H1 (cell line): Measurements from ENCODE around the gene ARHGAP8. TPM values are rescaled to one million over a fixed set of nuclear protein-coding genes. Genes with fewer than 3 reads are reported as not detected.

Experiments
- CTCF ChIA-PET: fragments of 300-600 bp; sonication (Branson Sonifier 250); formaldehyde crosslinking; loops from one replicate; lab custom pipeline; 2021; ENCODE audit not compliant: partially characterized antibody; lab: Charles Lee
- POLR2A ChIA-PET: fragments of 300-600 bp; sonication (Branson Sonifier 250); formaldehyde crosslinking; loops from one replicate; lab custom pipeline; 2021; ENCODE audit warnings: inconsistent platforms; ENCODE audit not compliant: partially characterized antibody; lab: Charles Lee
- DNase-seq, 2 experiments: peaks; one replicate each; pipeline versions ENCODE4 v3.0.0 to v3.0.0-alpha.2; 2010 to 2022; ENCODE audit warnings: low spot score in 2 of 2, low read depth in 1 of 2, mixed read lengths in 1 of 2
- FAIRE-seq: peaks from 2 replicates; lab custom pipeline; 2011; peaks lifted over from hg19 to GRCh38; lab: Jason Lieb, UNC
- H2AFZ ChIP-seq: 2 replicates; pipeline ENCODE4 v1.8.1; 2012; ENCODE audit warnings: low read length, inconsistent platforms
- H2AK5ac ChIP-seq: 2 replicates; pipeline ENCODE4 v1.6.1; 2013; ENCODE audit warnings: low read depth, low read length
- H2BK120ac ChIP-seq: replicated peaks from 2 replicates; pipeline ENCODE3; 2013; ENCODE audit warnings: low read depth, low read length, inconsistent platforms
- H2BK12ac ChIP-seq: 2 replicates; pipeline ENCODE4 v1.6.1; 2013; ENCODE audit warnings: low read depth, low read length
- H2BK15ac ChIP-seq: 2 replicates; pipeline ENCODE4 v1.6.1; 2013; ENCODE audit warnings: low read length
- H2BK20ac ChIP-seq: 2 replicates; pipeline ENCODE4 v1.6.1; 2013; ENCODE audit warnings: low read length
- H2BK5ac ChIP-seq: 2 replicates; pipeline ENCODE4 v1.6.1; 2013; ENCODE audit warnings: low read depth, low read length
- H3K14ac ChIP-seq: 2 replicates; pipeline ENCODE4 v1.6.1; 2013; ENCODE audit warnings: inconsistent platforms; ENCODE audit not compliant: insufficient read length
- H3K18ac ChIP-seq: 2 replicates; pipeline ENCODE4 v1.6.1; 2013; ENCODE audit warnings: low read length; ENCODE audit errors: extremely low read depth
- H3K23ac ChIP-seq: 2 replicates; pipeline ENCODE4 v1.6.1; 2013; ENCODE audit warnings: inconsistent platforms; ENCODE audit not compliant: insufficient read length
- H3K23me2 ChIP-seq: 2 replicates; pipeline ENCODE4 v1.6.1; 2013; ENCODE audit warnings: low read depth, low read length
- H3K27ac ChIP-seq: 2 replicates; pipeline ENCODE4 v1.6.1; 2011; ENCODE audit warnings: low read depth, low read length, inconsistent platforms
- H3K27me3 ChIP-seq, 4 experiments: replicated peaks in 1 of 4; 1 replicate in 1 of 4; 2 replicates in 3 of 4; pipeline versions ENCODE4 v1.6.1 to v1.8.1; 2011 to 2013; ENCODE audit warnings: low read length in 3 of 4, mild to moderate bottlenecking in 3 of 4, inconsistent platforms in 2 of 4, mixed read lengths in 2 of 4, moderate library complexity in 1 of 4; ENCODE audit not compliant: control insufficient read depth in 3 of 4, insufficient read depth in 3 of 4; ENCODE audit errors: extremely low read depth in 1 of 4
- H3K36me3 ChIP-seq, 4 experiments: 2 replicates each; pipeline versions ENCODE4 v1.6.1 to v1.8.1; 2011 to 2013; ENCODE audit warnings: mild to moderate bottlenecking in 4 of 4, low read length in 3 of 4, moderate library complexity in 2 of 4, control low read depth in 1 of 4, inconsistent platforms in 1 of 4; ENCODE audit not compliant: insufficient read depth in 4 of 4, control insufficient read depth in 2 of 4
- H3K4ac ChIP-seq: replicated peaks from 2 replicates; pipeline ENCODE3; 2013; ENCODE audit warnings: low read length, low read depth, mixed read lengths, inconsistent platforms; ENCODE audit not compliant: insufficient read length
- H3K4me1 ChIP-seq, 4 experiments: replicated peaks in 1 of 4; 1 replicate in 1 of 4; 2 replicates in 3 of 4; pipeline versions ENCODE4 v1.6.1 to v1.8.1; 2011 to 2013; ENCODE audit warnings: low read length in 3 of 4, inconsistent platforms in 2 of 4, mixed read lengths in 1 of 4; ENCODE audit not compliant: insufficient read depth in 4 of 4, control insufficient read depth in 3 of 4
- H3K4me2 ChIP-seq, 2 experiments: 2 replicates each; pipeline versions ENCODE4 v1.6.1 to v1.8.1; 2011 to 2013; ENCODE audit warnings: low read depth in 2 of 2, low read length in 2 of 2, control low read depth in 1 of 2, inconsistent platforms in 1 of 2, mild to moderate bottlenecking in 1 of 2; ENCODE audit not compliant: insufficient read depth in 1 of 2
- H3K4me3 ChIP-seq, 4 experiments: fragments of 200-600, 300-600 bp in 1 of 4; sonication (generic), shearing (Covaris generic), sonication (Bioruptor Twin) in 1 of 4; 2 replicates each; pipeline versions ENCODE4 v1.5.1 to v1.8.1; 2011 to 2016; ENCODE audit warnings: low read length in 4 of 4, low read depth in 3 of 4, control low read depth in 2 of 4, inconsistent platforms in 2 of 4, mild to moderate bottlenecking in 2 of 4, mixed read lengths in 1 of 4, moderate library complexity in 1 of 4; ENCODE audit not compliant: insufficient read depth in 2 of 4; ENCODE audit errors: extremely low read depth in 1 of 4
- H3K56ac ChIP-seq: replicated peaks from 2 replicates; pipeline ENCODE3; 2013; ENCODE audit warnings: low read depth, mild to moderate bottlenecking, mixed read lengths, low read length, inconsistent platforms; ENCODE audit not compliant: insufficient read length
- H3K79me1 ChIP-seq: 2 replicates; pipeline ENCODE4 v1.6.1; 2013; ENCODE audit warnings: low read depth, low read length, control low read depth
- H3K79me2 ChIP-seq, 2 experiments: 2 replicates each; pipeline versions ENCODE4 v1.6.1 to v1.8.1; 2012 to 2013; ENCODE audit warnings: low read length in 2 of 2, mild to moderate bottlenecking in 2 of 2, inconsistent platforms in 1 of 2; ENCODE audit not compliant: insufficient read depth in 2 of 2, control insufficient read depth in 1 of 2
- H3K9ac ChIP-seq, 4 experiments: replicated peaks in 1 of 4; 1 replicate in 1 of 4; 2 replicates in 3 of 4; pipeline versions ENCODE4 v1.6.1 to v1.8.1; 2011 to 2013; ENCODE audit warnings: low read depth in 3 of 4, low read length in 3 of 4, control low read depth in 2 of 4, mild to moderate bottlenecking in 2 of 4, moderate library complexity in 2 of 4, inconsistent platforms in 1 of 4; ENCODE audit errors: extremely low read depth in 1 of 4
- H3K9me3 ChIP-seq, 2 experiments: 2 replicates each; pipeline versions ENCODE4 v1.6.1 to v1.8.1; 2012 to 2013; ENCODE audit warnings: mild to moderate bottlenecking in 2 of 2, moderate library complexity in 2 of 2, control low read depth in 1 of 2, inconsistent platforms in 1 of 2, low read depth in 1 of 2, low read length in 1 of 2, mixed read lengths in 1 of 2; ENCODE audit not compliant: insufficient read depth in 2 of 2
- H4K20me1 ChIP-seq, 2 experiments: replicated peaks in 1 of 2; 2 replicates each; pipeline versions ENCODE3 to v1.8.1; 2011 to 2013; ENCODE audit warnings: inconsistent platforms in 2 of 2, low read length in 2 of 2, mild to moderate bottlenecking in 1 of 2; ENCODE audit not compliant: insufficient read depth in 2 of 2, control insufficient read depth in 1 of 2
- H4K5ac ChIP-seq: 2 replicates; pipeline ENCODE4 v1.6.1; 2013; ENCODE audit warnings: low read length, low read depth, mixed read lengths, inconsistent platforms; ENCODE audit not compliant: insufficient read length
- H4K8ac ChIP-seq: 2 replicates; pipeline ENCODE4 v1.8.0; 2013; ENCODE audit warnings: mild to moderate bottlenecking, moderate library complexity, low read length, inconsistent platforms; ENCODE audit not compliant: insufficient read depth; ENCODE audit errors: extremely low read depth
- H4K91ac ChIP-seq: replicated peaks from 2 replicates; pipeline ENCODE3; 2013; ENCODE audit warnings: low read length, mixed read lengths, inconsistent platforms; ENCODE audit not compliant: insufficient read length
- CTCF ChIP-seq, 3 experiments: IDR thresholded peaks; 1 replicate in 2 of 3; 2 replicates in 1 of 3; pipeline versions ENCODE4 v1.5.1 to v1.6.1; 2011; ENCODE audit warnings: low read length in 3 of 3, mild to moderate bottlenecking in 3 of 3, inconsistent platforms in 2 of 3, low read depth in 1 of 3, moderate library complexity in 1 of 3; ENCODE audit not compliant: insufficient read depth in 1 of 3; ENCODE audit errors: control extremely low read depth in 1 of 3
- WGBS, 2 experiments: shearing (Covaris generic) in 1 of 2; methylation state at CpG; one replicate each; pipeline versions ENCODE4 v1.1.6 to v1.1.7; 2013 to 2015; ENCODE audit warnings: low lambda C conversion rate in 2 of 2, mixed read lengths in 2 of 2, inconsistent platforms in 1 of 2, low coverage in 1 of 2, missing lambda C conversion rate in 1 of 2; ENCODE audit not compliant: insufficient replicate concordance in 2 of 2, insufficient coverage in 1 of 2, insufficient read length in 1 of 2; ENCODE audit errors: extremely low coverage in 1 of 2, missing lambda C conversion rate in 1 of 2; 5-methylcytosine and 5-hydroxymethylcytosine counted together
- polyA plus RNA-seq, 7 experiments: library from polyadenylated mRNA; depleted of rRNA in 3 of 7; stranded (reverse) in 5 of 7; unstranded in 2 of 7; fragments of >200 nt in 5 of 7; fragments of 200-250 nt in 2 of 7; gene quantifications; 1 replicate in 5 of 7; 2 replicates in 1 of 7; 4 replicates in 1 of 7; pipeline versions ENCODE4 v1.2.1 to v1.2.3, GENCODE V29; 2011 to 2013; ENCODE audit warnings: missing spikeins in 2 of 7, mixed read lengths in 2 of 7
- total RNA-seq: library from RNA; stranded (reverse); fragmentation: NEBNext Ultra II Directional; extraction: Animal tissue kit (Norgen Biotek cat#: 25700); gene quantifications from 2 replicates; pipeline ENCODE4 v1.2.1, GENCODE V29; 2021

Gene ARHGAP8
- total and polyA plus RNA-seq, 2 of the 8 experiments (the other 6 are each of a cell fraction or from before 2014, with no cell fraction given), result 35.6 to 47.7 TPM

GRCh38 chr22:44801476-44801875, 49.1 kb downstream of the ARHGAP8 start:
- Histone ChIP-seq H3K79me1 (0 out of 2 replicates have a peak, but pooled peaks cover 2% of the 10 kb centered on the region), H3K4me1 (peaks cover 3 to 12% (median 5%) of the 10 kb centered on the region in 4 experiments), H2BK12ac (no peak overlapping the region), H2AK5ac (no peak overlapping the region), H3K9ac (no peak overlapping the region), H3K9me3 (no peaks in the 10 kb centered on the region), H3K4me3 (no peak overlapping the region), H3K4me2 (no peak overlapping the region), H3K4ac (no peak overlapping the region), H3K23ac (no peak overlapping the region), H4K5ac (no peak overlapping the region), H3K14ac (no peak overlapping the region), H3K56ac (no peak overlapping the region), H3K36me3 (no peaks in the 10 kb centered on the region; a peak in 1 of 8 replicates), H2BK120ac (no peak overlapping the region), H2BK5ac (no peak overlapping the region), H4K20me1 (peaks cover 0 to 3% of the 10 kb centered on the region in 2 experiments), H2BK20ac (no peak overlapping the region), H3K18ac (no peak overlapping the region), H3K79me2 (no peaks in the 10 kb centered on the region), H3K27me3 (no peaks in the 10 kb centered on the region), H4K8ac (no peak overlapping the region), H4K91ac (no peak overlapping the region), H2BK15ac (no peak overlapping the region), H3K23me2 (no peaks in the 10 kb centered on the region), H2AFZ (no peak overlapping the region), H3K27ac (no peak overlapping the region)
- CTCF ChIA-PET, result interaction anchor here (1.0 to 1.4 kb wide), 5 partner anchors 14 to 43 kb away, joined by 3 to 5 read pairs (median 4); no protein-coding TSS in a partner anchor
- FAIRE-seq (no peak), DNase-seq (no peak)
- whole genome bisulfite sequencing, 2 experiments, result 83% methylated on average over 9 of the region's 11 CpGs; no CpG with 5 or more reads in 1 of the 2 experiments
- no peak for TF ChIP-seq CTCF (IDR thresholded peaks at IDR 0.05; ENCODE audit: control extremely low read depth in 1 of 3, insufficient read depth in 1 of 3, low read depth in 1 of 3, low read length in 3 of 3)
- POLR2A ChIA-PET, result no interaction called here
